Measurements from ENCODE around the gene RPIA. TPM values are rescaled to one million over a fixed set of nuclear protein-coding genes. Genes with fewer than 3 reads are reported as not detected.

Gene RPIA
- total RNA-seq, 1 experiment from 2014 or later: 14.1 TPM

GRCh38 chr2:88709181-88709631 lies 17.7 kb downstream of the RPIA start:
- TF ChIP-seq CTCF (IDR thresholded peaks at IDR 0.05; ENCODE audit: unreplicated experiment): no peak
- no TSS peak for BruUV-seq (replicated peaks)
- intact Hi-C loops (cut with micrococcal nuclease): no loop called here
- no peaks in the 10 kb centered on the region for H3K4me1 Mint-ChIP-seq (ENCODE audit: insufficient read depth, unreplicated experiment)
- H3K27ac Mint-ChIP-seq (ENCODE audit: low read depth, unreplicated experiment): no peak overlapping the region
- no peaks in the 10 kb centered on the region for H3K27me3 Mint-ChIP-seq (ENCODE audit: insufficient read depth, unreplicated experiment)
- H3K36me3 Mint-ChIP-seq (ENCODE audit: insufficient read depth, unreplicated experiment): peaks cover 17% of the 10 kb centered on the region
- DNase-seq (ENCODE audit: unreplicated experiment): peak; percentile 20
- POLR2A ChIA-PET: no interaction called here
- CTCF ChIA-PET: interaction anchor here (0.6 kb wide), 1 partner anchor 26 kb away, joined by 3 read pairs; no protein-coding TSS in a partner anchor
- no peak overlapping the region for H3K4me3 Mint-ChIP-seq (ENCODE audit: unreplicated experiment)
- H3K9me3 Mint-ChIP-seq (ENCODE audit: unreplicated experiment): no peaks in the 10 kb centered on the region

GRCh38 chr2:88711289-88711688 lies 19.8 kb downstream of the RPIA start:
- POLR2A ChIA-PET: interaction anchor here (0.6 kb wide), 1 partner anchor 13 kb away, joined by 3 read pairs; no protein-coding TSS in a partner anchor
- H3K9me3 Mint-ChIP-seq (ENCODE audit: unreplicated experiment): no peaks in the 10 kb centered on the region
- H3K4me1 Mint-ChIP-seq (ENCODE audit: insufficient read depth, unreplicated experiment): no peaks in the 10 kb centered on the region
- peaks cover 12% of the 10 kb centered on the region for H3K36me3 Mint-ChIP-seq (ENCODE audit: insufficient read depth, unreplicated experiment)
- H3K4me3 Mint-ChIP-seq (ENCODE audit: unreplicated experiment): no peak overlapping the region
- no peaks in the 10 kb centered on the region for H3K27me3 Mint-ChIP-seq (ENCODE audit: insufficient read depth, unreplicated experiment)
- TF ChIP-seq CTCF (IDR thresholded peaks at IDR 0.05; ENCODE audit: unreplicated experiment): no peak
- no peak for DNase-seq (ENCODE audit: unreplicated experiment)
- BruUV-seq (replicated peaks): no TSS peak
- no peak overlapping the region for H3K27ac Mint-ChIP-seq (ENCODE audit: low read depth, unreplicated experiment)
- intact Hi-C loops (cut with micrococcal nuclease): no loop called here
- CTCF ChIA-PET: interaction anchor here (1.9 to 2.1 kb wide), 2 partner anchors 12 to 29 kb away, joined by 5 to 12 read pairs; no protein-coding TSS in a partner anchor

- no peaks in the 10 kb centered on the region for H3K4me1 Mint-ChIP-seq (ENCODE audit: insufficient read depth, unreplicated experiment)
- ChIA-PET POLR2A (no interaction called here), CTCF (interaction anchor here (1.9 to 2.1 kb wide), 2 partner anchors 12 to 28 kb away, joined by 5 to 12 read pairs; no protein-coding TSS in a partner anchor)
- no peaks in the 10 kb centered on the region for H3K27me3 Mint-ChIP-seq (ENCODE audit: insufficient read depth, unreplicated experiment)
- no TSS peak for BruUV-seq (replicated peaks)
- intact Hi-C loops (cut with micrococcal nuclease): no loop called here
- H3K4me3 Mint-ChIP-seq (ENCODE audit: unreplicated experiment): no peak overlapping the region
- TF ChIP-seq CTCF (IDR thresholded peaks at IDR 0.05; ENCODE audit: unreplicated experiment): no peak
- H3K27ac Mint-ChIP-seq (ENCODE audit: low read depth, unreplicated experiment): no peak overlapping the region
- H3K9me3 Mint-ChIP-seq (ENCODE audit: unreplicated experiment): no peaks in the 10 kb centered on the region
- no peak for DNase-seq (ENCODE audit: unreplicated experiment)
- H3K36me3 Mint-ChIP-seq (ENCODE audit: insufficient read depth, unreplicated experiment): peaks cover 12% of the 10 kb centered on the region
Measured at GRCh38 chr2:88711897-88712296, 20.4 kb downstream of the RPIA start.

GRCh38 chr2:88713408-88713807 lies 21.9 kb downstream of the RPIA start:
- DNase-seq (ENCODE audit: unreplicated experiment): no peak
- H3K36me3 Mint-ChIP-seq (ENCODE audit: insufficient read depth, unreplicated experiment): peaks cover 12% of the 10 kb centered on the region
- no peak overlapping the region for H3K4me3 Mint-ChIP-seq (ENCODE audit: unreplicated experiment)
- CTCF ChIA-PET: interaction anchor here (0.9 kb wide), 1 partner anchor 27 kb away, joined by 3 read pairs; no protein-coding TSS in a partner anchor
- intact Hi-C loops (cut with micrococcal nuclease): no loop called here
- POLR2A ChIA-PET: no interaction called here
- TF ChIP-seq CTCF (IDR thresholded peaks at IDR 0.05; ENCODE audit: unreplicated experiment): no peak
- no peaks in the 10 kb centered on the region for H3K9me3 Mint-ChIP-seq (ENCODE audit: unreplicated experiment)
- H3K4me1 Mint-ChIP-seq (ENCODE audit: insufficient read depth, unreplicated experiment): no peaks in the 10 kb centered on the region
- no peak overlapping the region for H3K27ac Mint-ChIP-seq (ENCODE audit: low read depth, unreplicated experiment)
- no TSS peak for BruUV-seq (replicated peaks)
- no peaks in the 10 kb centered on the region for H3K27me3 Mint-ChIP-seq (ENCODE audit: insufficient read depth, unreplicated experiment)

All from MCF 10A (cell line).